Activated B cell treated with CpG ODN at 0.5 μM for 24 hours (primary cell): ENCODE measurements around the gene GPAM. TPM values are rescaled to one million over a fixed set of nuclear protein-coding genes. Genes with fewer than 3 reads are reported as not detected.

Experiments
- ATAC-seq: fragments of 200-7000 bp; cut with Tn5 transposase; one replicate; pipeline ENCODE4 v1.10.0; 2021; ENCODE audit warnings: low read depth, mild to moderate bottlenecking, moderate library complexity
- CTCF ChIA-PET: fragments of 350-600 bp; sonication (Branson Sonifier 250); formaldehyde crosslinking; loops from one replicate; lab custom pipeline; 2021; ENCODE audit warnings: antibody characterized with exemption; lab: Charles Lee
- POLR2A ChIA-PET: fragments of 350-600 bp; sonication (Branson Sonifier 250); formaldehyde crosslinking; loops from one replicate; lab custom pipeline; 2021; ENCODE audit warnings: antibody characterized with exemption; lab: Charles Lee
- DNase-seq: peaks from one replicate; pipeline ENCODE4 v3.0.0; 2022
- H3K27ac Mint-ChIP-seq: one replicate; pipeline ENCODE4 v1.8.0; 2020; ENCODE audit warnings: mixed read lengths
- H3K27me3 Mint-ChIP-seq: one replicate; pipeline ENCODE4 v1.8.0; 2021; ENCODE audit warnings: mixed read lengths
- H3K36me3 Mint-ChIP-seq: one replicate; pipeline ENCODE4 v1.8.0; 2021; ENCODE audit warnings: low read depth, mixed read lengths
- H3K4me1 Mint-ChIP-seq: one replicate; pipeline ENCODE4 v1.8.0; 2021; ENCODE audit warnings: mixed read lengths
- H3K4me3 Mint-ChIP-seq: one replicate; pipeline ENCODE4 v1.8.0; 2020; ENCODE audit warnings: mild to moderate bottlenecking, mixed read lengths
- H3K9me3 Mint-ChIP-seq: one replicate; pipeline ENCODE4 v1.8.0; 2020; ENCODE audit warnings: mixed read lengths
- CTCF ChIP-seq: fragments of 200-600 bp; IDR thresholded peaks from one replicate; pipeline ENCODE4 v1.8.0; 2022; ENCODE audit warnings: antibody characterized with exemption, mild to moderate bottlenecking
- intact Hi-C: fragments of 100-400 bp; cut with micrococcal nuclease; formaldehyde crosslinking; loops from one replicate; pipeline ENCODE4 v1.15.1; 2024
- total RNA-seq: library from RNA; stranded (reverse); gene quantifications from 2 replicates; pipeline ENCODE4 v1.2.3, GENCODE V29; 2022

GPAM gene
- total RNA-seq, 1 donor from 2014 or later: 10.2 TPM

GRCh38 chr10:112218960-112219359 lies 35.4 kb upstream of the GPAM start:
- H3K27ac Mint-ChIP-seq: no peak overlapping the region
- H3K9me3 Mint-ChIP-seq: peaks cover 6% of the 10 kb centered on the region
- H3K36me3 Mint-ChIP-seq: no peaks in the 10 kb centered on the region
- H3K4me1 Mint-ChIP-seq: peaks cover 18% of the 10 kb centered on the region
- no peak for TF ChIP-seq CTCF
- POLR2A ChIA-PET: no interaction called here
- ATAC-seq: no peak
- intact Hi-C loops: no loop called here
- no peak for DNase-seq
- CTCF ChIA-PET: no interaction called here
- H3K27me3 Mint-ChIP-seq: no peaks in the 10 kb centered on the region
- H3K4me3 Mint-ChIP-seq: no peak overlapping the region

- ATAC-seq: no peak
- Mint-ChIP-seq H3K36me3 (no peaks in the 10 kb centered on the region), H3K27me3 (no peaks in the 10 kb centered on the region), H3K4me1 (peaks cover 25% of the 10 kb centered on the region), H3K9me3 (peaks cover 6% of the 10 kb centered on the region), H3K27ac (no peak overlapping the region), H3K4me3 (no peak overlapping the region)
- no peak for TF ChIP-seq CTCF
- no peak for DNase-seq
- CTCF ChIA-PET: no interaction called here
- POLR2A ChIA-PET: no interaction called here
- intact Hi-C loops: no loop called here
Observed at GRCh38 chr10:112218036-112218390, 34.4 kb upstream of the GPAM start.

GRCh38 chr10:112217386-112218035 lies 33.9 kb upstream of the GPAM start:
- H3K27me3 Mint-ChIP-seq: no peaks in the 10 kb centered on the region
- peaks cover 6% of the 10 kb centered on the region for H3K9me3 Mint-ChIP-seq
- no peak for TF ChIP-seq CTCF
- no peaks in the 10 kb centered on the region for H3K36me3 Mint-ChIP-seq
- ChIA-PET POLR2A (interaction anchor here (0.7 kb wide), 1 partner anchor 16 kb away, joined by 3 read pairs; no protein-coding TSS in a partner anchor), CTCF (no interaction called here)
- H3K27ac Mint-ChIP-seq: no peak overlapping the region
- intact Hi-C loops: no loop called here
- no peak for ATAC-seq
- no peak overlapping the region for H3K4me3 Mint-ChIP-seq
- H3K4me1 Mint-ChIP-seq: peaks cover 29% of the 10 kb centered on the region
- DNase-seq: no peak

GRCh38 chr10:112216966-112217365 lies 33.4 kb upstream of the GPAM start:
- peaks cover 6% of the 10 kb centered on the region for H3K9me3 Mint-ChIP-seq
- no peaks in the 10 kb centered on the region for H3K27me3 Mint-ChIP-seq

GRCh38 chr10:112216151-112216550 lies 32.6 kb upstream of the GPAM start:
- intact Hi-C loops: no loop called here
- TF ChIP-seq CTCF: no peak
- H3K36me3 Mint-ChIP-seq: no peaks in the 10 kb centered on the region
- ATAC-seq (no peak), DNase-seq (no peak)
- peaks cover 39% of the 10 kb centered on the region for H3K4me1 Mint-ChIP-seq
- H3K4me3 Mint-ChIP-seq: no peak overlapping the region
- no peaks in the 10 kb centered on the region for H3K27me3 Mint-ChIP-seq
- ChIA-PET CTCF (no interaction called here), POLR2A (interaction anchor here (1.2 to 2.0 kb wide), 2 partner anchors 13 to 32 kb away, joined by 3 to 12 read pairs; partner anchors contain the start of gene GPAM)
- peaks cover 6% of the 10 kb centered on the region for H3K9me3 Mint-ChIP-seq
- H3K27ac Mint-ChIP-seq: peak overlapping the region; percentile 79

More at GRCh38 chr10:112216966-112217365, 33.4 kb upstream of the GPAM start:
- intact Hi-C loops: no loop called here
- no peaks in the 10 kb centered on the region for H3K36me3 Mint-ChIP-seq
- no peak for DNase-seq
- no peak for ATAC-seq
- no peak overlapping the region for H3K4me3 Mint-ChIP-seq
- ChIA-PET CTCF (no interaction called here), POLR2A (interaction anchor here (0.7 kb wide), 1 partner anchor 16 kb away, joined by 3 read pairs; no protein-coding TSS in a partner anchor)
- H3K27ac Mint-ChIP-seq: no peak overlapping the region
- TF ChIP-seq CTCF: no peak
- peaks cover 32% of the 10 kb centered on the region for H3K4me1 Mint-ChIP-seq
